Upper lobe of left lung (tissue), 4 donors: ENCODE results near the gene BBIP1.

Experiments used
- EP300 ChIP-seq, 4 donors: sonication (generic); formaldehyde crosslinking; IDR thresholded peaks; one replicate each; pipeline ENCODE4 v1.5.1; 2017; ENCODE audit warnings: antibody characterized with exemption in 4 of 4, control low read depth in 2 of 4
- POLR2A ChIP-seq, 4 donors: fragments of 450-650 bp; IDR thresholded peaks; one replicate each; pipeline ENCODE4 v1.5.1; 2016 to 2017; ENCODE audit warnings: antibody characterized with exemption in 4 of 4, mild to moderate bottlenecking in 2 of 4
- POLR2AphosphoS5 ChIP-seq, 2 donors: sonication (generic); formaldehyde crosslinking; IDR thresholded peaks; one replicate each; pipeline ENCODE4 v1.5.1; 2017; ENCODE audit warnings: antibody characterized with exemption in 2 of 2
- TF ChIP-seq, protein P1 (sequence below), 6 experiments: fragments of 450-650 bp in 4 of 6; fragments of 200-600 bp in 2 of 6; sonication (generic) in 2 of 6; IDR thresholded peaks; one replicate each; pipeline ENCODE4 v1.5.1; 2016 to 2019; ENCODE audit warnings: antibody characterized with exemption in 6 of 6

DNA sequence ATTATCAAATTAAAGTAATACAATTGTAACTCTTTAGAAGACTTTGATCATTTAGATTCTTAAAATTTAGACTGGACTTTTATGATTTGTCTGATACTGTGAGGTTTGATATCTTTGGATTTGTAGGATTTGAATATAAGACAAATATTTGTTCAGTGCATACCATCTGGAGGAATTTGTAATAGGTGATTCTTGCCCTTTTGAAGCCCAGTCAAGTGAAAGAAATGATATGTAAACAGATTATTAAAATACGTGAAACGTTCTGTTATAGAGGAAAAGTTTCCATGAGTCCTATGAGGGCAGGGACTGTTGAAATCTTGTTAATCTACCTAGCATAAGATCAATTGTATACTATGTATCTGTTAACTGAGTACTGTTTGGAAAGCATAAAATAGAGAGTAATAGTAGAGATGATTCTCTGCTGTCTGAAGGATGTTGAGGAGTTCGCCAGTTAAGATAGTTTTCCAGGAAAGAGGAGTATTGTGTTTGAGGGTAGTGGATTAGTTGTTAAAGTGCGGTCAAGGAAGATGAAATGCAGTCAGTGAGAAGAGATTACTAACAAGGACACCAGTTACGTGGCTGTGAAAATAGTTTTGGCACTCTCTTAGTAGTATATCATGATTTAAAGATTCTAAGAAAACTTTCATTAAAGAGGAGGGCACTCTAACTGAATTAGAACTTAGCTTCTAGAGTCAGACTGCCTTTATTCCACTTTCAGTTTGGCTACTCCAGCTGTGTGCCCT is 32.9 kb downstream of the BBIP1 start:
- TF ChIP-seq, protein P1, sequence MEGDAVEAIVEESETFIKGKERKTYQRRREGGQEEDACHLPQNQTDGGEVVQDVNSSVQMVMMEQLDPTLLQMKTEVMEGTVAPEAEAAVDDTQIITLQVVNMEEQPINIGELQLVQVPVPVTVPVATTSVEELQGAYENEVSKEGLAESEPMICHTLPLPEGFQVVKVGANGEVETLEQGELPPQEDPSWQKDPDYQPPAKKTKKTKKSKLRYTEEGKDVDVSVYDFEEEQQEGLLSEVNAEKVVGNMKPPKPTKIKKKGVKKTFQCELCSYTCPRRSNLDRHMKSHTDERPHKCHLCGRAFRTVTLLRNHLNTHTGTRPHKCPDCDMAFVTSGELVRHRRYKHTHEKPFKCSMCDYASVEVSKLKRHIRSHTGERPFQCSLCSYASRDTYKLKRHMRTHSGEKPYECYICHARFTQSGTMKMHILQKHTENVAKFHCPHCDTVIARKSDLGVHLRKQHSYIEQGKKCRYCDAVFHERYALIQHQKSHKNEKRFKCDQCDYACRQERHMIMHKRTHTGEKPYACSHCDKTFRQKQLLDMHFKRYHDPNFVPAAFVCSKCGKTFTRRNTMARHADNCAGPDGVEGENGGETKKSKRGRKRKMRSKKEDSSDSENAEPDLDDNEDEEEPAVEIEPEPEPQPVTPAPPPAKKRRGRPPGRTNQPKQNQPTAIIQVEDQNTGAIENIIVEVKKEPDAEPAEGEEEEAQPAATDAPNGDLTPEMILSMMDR (IDR thresholded peaks at IDR 0.05): no peak
- no peak for TF ChIP-seq POLR2AphosphoS5 (IDR thresholded peaks at IDR 0.05)
- TF ChIP-seq POLR2A (IDR thresholded peaks at IDR 0.05): no peak
- no peak for TF ChIP-seq EP300 (IDR thresholded peaks at IDR 0.05)
